Panc1 (cell line): ENCODE results near the gene KAT6B. TPM values are rescaled to one million over a fixed set of nuclear protein-coding genes. Genes with fewer than 3 reads are reported as not detected.
A peak's percentile ranks its signal among the peaks of the same experiment; 100 is the strongest.

Source experiments
- ATAC-seq: fragments of 200-7000 bp; cut with Tn5 transposase; 2 replicates; pipeline ENCODE4 v1.9.1; 2020; ENCODE audit warnings: mild to moderate bottlenecking, moderate library complexity
- BruUV-seq: library from RNA; stranded (reverse); fragments of 400-500 nt; replicated peaks from 2 replicates; lab custom pipeline; 2021; lab: Mats Ljungman, UMichigan
- CTCF ChIA-PET: fragments of 300-600 bp; sonication (Branson Sonifier 250); formaldehyde crosslinking; loops from one replicate; lab custom pipeline; 2022; ENCODE audit warnings: antibody characterized with exemption; lab: Charles Lee
- POLR2A ChIA-PET: fragments of 300-600 bp; sonication (Branson Sonifier 250); formaldehyde crosslinking; loops from one replicate; lab custom pipeline; 2022; ENCODE audit warnings: antibody characterized with exemption; lab: Charles Lee
- DNase-seq: peaks from one replicate; pipeline ENCODE4 v3.0.0-alpha.2; 2010; ENCODE audit warnings: low read depth, low spot score
- H3K27ac ChIP-seq: 2 replicates; pipeline ENCODE4 v1.5.1; 2011; ENCODE audit warnings: mild to moderate bottlenecking, low read length, inconsistent platforms
- H3K27me3 ChIP-seq: fragments of 200-500 bp; sonication (Bioruptor generic); 2 replicates; pipeline ENCODE4 v1.6.0; 2014; ENCODE audit warnings: low read length, inconsistent platforms; ENCODE audit not compliant: control insufficient read depth, insufficient read depth
- H3K36me3 ChIP-seq: fragments of 200-500 bp; sonication (Bioruptor generic); 2 replicates; pipeline ENCODE4 v1.5.1; 2014; ENCODE audit warnings: inconsistent platforms, mild to moderate bottlenecking, low read length, moderate library complexity; ENCODE audit not compliant: control insufficient read depth, insufficient read depth
- H3K4me1 ChIP-seq: 2 replicates; pipeline ENCODE4 v1.5.1; 2011; ENCODE audit warnings: inconsistent platforms, mild to moderate bottlenecking, low read length, moderate library complexity; ENCODE audit not compliant: control insufficient read depth, insufficient read depth
- H3K4me3 ChIP-seq, 2 experiments: 2 replicates each; pipeline ENCODE4 v1.5.1; 2011 to 2012; ENCODE audit warnings: low read depth in 2 of 2, low read length in 2 of 2, mild to moderate bottlenecking in 2 of 2, inconsistent platforms in 1 of 2, moderate library complexity in 1 of 2
- H3K9me3 ChIP-seq: fragments of 200-500 bp; sonication (Bioruptor generic); 2 replicates; pipeline ENCODE4 v1.5.1; 2014; ENCODE audit warnings: low read depth, mild to moderate bottlenecking, inconsistent platforms, low read length, moderate library complexity; ENCODE audit not compliant: control insufficient read depth, insufficient read depth
- POLR2AphosphoS5 ChIP-seq: IDR thresholded peaks from 2 replicates; pipeline ENCODE4 v1.6.1; 2012; ENCODE audit warnings: mild to moderate bottlenecking, low read depth, low read length, moderate library complexity
- REST ChIP-seq, 2 experiments: IDR thresholded peaks; 2 replicates each; pipeline ENCODE4 v1.6.1; 2011 to 2012; ENCODE audit warnings: low read depth in 2 of 2, control low read depth in 1 of 2, low read length in 1 of 2, mild to moderate bottlenecking in 1 of 2, moderate library complexity in 1 of 2; ENCODE audit not compliant: insufficient read depth in 1 of 2
- SIN3A ChIP-seq: IDR thresholded peaks from 2 replicates; pipeline ENCODE4 v1.6.1; 2012; ENCODE audit warnings: low read depth, mild to moderate bottlenecking, low read length, moderate library complexity, borderline replicate concordance; ENCODE audit not compliant: insufficient read depth
- TCF7L2 ChIP-seq: IDR thresholded peaks from 2 replicates; pipeline ENCODE4 v1.6.1; 2011; ENCODE audit warnings: mild to moderate bottlenecking, low read depth, low read length, inconsistent platforms
- in situ Hi-C: cut with HindIII; loops from 2 replicates; pipeline ENCODE4 v1.10.0; 2016; ENCODE audit warnings: low sequenced_read_pairs, low pct_unique_long_range_greater_than_20kb
- intact Hi-C: fragments of 100-400 bp; cut with micrococcal nuclease; formaldehyde crosslinking; loops from one replicate; pipeline ENCODE4 v1.10.0; 2022; ENCODE audit not compliant: unreplicated experiment
- total RNA-seq: library from RNA; stranded (reverse); gene quantifications from one replicate; pipeline ENCODE4 v1.2.1, GENCODE V29; 2021; ENCODE audit not compliant: unreplicated experiment
- TF ChIP-seq, protein P1 (sequence below): fragments of 450-650 bp; IDR thresholded peaks from 2 replicates; pipeline ENCODE4 v1.5.1; 2017; ENCODE audit warnings: mild to moderate bottlenecking

Gene KAT6B
- total RNA-seq, 1 experiment from 2014 or later, result 31.1 TPM

DNA sequence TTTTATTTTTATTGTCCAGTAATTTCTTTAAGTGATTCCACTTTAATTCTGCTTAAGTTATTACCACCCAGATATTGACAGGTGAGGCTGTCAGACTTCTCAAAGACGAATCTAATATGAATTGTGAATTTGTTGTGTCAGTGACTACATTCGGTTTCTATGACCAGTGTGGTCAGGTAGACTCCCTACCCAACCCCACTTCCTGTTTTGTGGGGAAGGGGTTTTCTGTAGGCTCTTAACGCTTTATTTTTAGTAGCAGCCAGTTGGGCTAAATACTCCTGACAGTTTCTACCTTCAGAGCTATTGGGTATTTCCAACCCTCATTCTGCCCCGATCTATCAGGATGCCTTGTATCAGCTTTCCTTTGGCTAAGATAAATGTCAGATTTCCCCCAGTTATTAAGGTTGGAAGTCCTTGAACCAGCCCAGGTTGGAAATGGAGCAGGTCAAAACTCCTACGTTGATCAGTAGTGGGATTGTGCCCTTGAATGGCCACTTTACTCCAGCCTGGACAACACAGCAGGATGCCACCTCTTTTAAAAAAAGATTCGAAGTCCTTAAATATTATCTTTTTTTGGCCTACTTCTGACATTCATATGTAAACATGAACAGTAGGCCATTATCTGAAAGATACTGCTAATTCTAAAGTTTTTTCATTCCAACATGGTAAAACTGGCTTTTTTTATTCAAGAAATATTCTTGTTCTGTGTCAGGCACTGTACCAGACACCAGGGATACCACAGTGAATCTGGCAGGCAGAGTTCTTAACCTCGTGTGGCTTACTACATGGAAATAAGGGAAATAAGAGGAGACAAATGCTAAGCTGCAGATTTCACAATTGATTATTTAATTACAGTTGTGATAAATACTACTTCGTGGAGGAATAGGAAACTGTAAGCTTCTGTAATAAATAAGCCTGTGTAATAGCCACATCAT is 151.8 kb downstream of the KAT6B start:
- Histone ChIP-seq H3K27ac (no peak overlapping the region), H3K36me3 (no peaks in the 10 kb centered on the region), H3K4me3 (no peak overlapping the region), H3K4me1 (no peaks in the 10 kb centered on the region), H3K27me3 (no peaks in the 10 kb centered on the region), H3K9me3 (no peaks in the 10 kb centered on the region)
- ATAC-seq (no peak), DNase-seq (no peak)
- TF ChIP-seq SIN3A, result no peak
- TF ChIP-seq POLR2AphosphoS5, result no peak
- TF ChIP-seq, protein P1, sequence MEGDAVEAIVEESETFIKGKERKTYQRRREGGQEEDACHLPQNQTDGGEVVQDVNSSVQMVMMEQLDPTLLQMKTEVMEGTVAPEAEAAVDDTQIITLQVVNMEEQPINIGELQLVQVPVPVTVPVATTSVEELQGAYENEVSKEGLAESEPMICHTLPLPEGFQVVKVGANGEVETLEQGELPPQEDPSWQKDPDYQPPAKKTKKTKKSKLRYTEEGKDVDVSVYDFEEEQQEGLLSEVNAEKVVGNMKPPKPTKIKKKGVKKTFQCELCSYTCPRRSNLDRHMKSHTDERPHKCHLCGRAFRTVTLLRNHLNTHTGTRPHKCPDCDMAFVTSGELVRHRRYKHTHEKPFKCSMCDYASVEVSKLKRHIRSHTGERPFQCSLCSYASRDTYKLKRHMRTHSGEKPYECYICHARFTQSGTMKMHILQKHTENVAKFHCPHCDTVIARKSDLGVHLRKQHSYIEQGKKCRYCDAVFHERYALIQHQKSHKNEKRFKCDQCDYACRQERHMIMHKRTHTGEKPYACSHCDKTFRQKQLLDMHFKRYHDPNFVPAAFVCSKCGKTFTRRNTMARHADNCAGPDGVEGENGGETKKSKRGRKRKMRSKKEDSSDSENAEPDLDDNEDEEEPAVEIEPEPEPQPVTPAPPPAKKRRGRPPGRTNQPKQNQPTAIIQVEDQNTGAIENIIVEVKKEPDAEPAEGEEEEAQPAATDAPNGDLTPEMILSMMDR, result no peak
- no peak for TF ChIP-seq TCF7L2
- TF ChIP-seq REST (IDR thresholded peaks at IDR 0.05; ENCODE audit: insufficient read depth in 1 of 2, low read depth in 2 of 2, low read length in 1 of 2), result no peak
- intact Hi-C loops (no loop called here), in situ Hi-C loops (no loop called here)
- no TSS peak for BruUV-seq
- ChIA-PET POLR2A (no interaction called here), CTCF (no interaction called here)

GRCh38 chr10:74981831-74982633 is 155.6 kb downstream of the KAT6B start:
- Histone ChIP-seq H3K27ac (no peak overlapping the region), H3K4me3 (no peak overlapping the region), H3K9me3 (no peaks in the 10 kb centered on the region), H3K4me1 (no peaks in the 10 kb centered on the region), H3K27me3 (no peaks in the 10 kb centered on the region), H3K36me3 (no peaks in the 10 kb centered on the region)
- POLR2A ChIA-PET, result no interaction called here
- ATAC-seq, result no peak
- TF ChIP-seq POLR2AphosphoS5 (no peak), TCF7L2 (no peak), SIN3A (no peak), REST (IDR thresholded peaks at IDR 0.05; ENCODE audit: insufficient read depth in 1 of 2, low read depth in 2 of 2, low read length in 1 of 2) (no peak)
- TF ChIP-seq, protein P1, result peak; percentile 9; the same call in 1 of the 2 replicates
- in situ Hi-C loops, result no loop called here
- intact Hi-C loops, result no loop called here
- no peak for DNase-seq
- BruUV-seq, result no TSS peak
- CTCF ChIA-PET, result no interaction called here
